ENCODE measurements around the gene PPP2R1B. TPM values are rescaled to one million over a fixed set of nuclear protein-coding genes. Genes with fewer than 3 reads are reported as not detected.

PPP2R1B gene
- total and polyA plus RNA-seq, 8 donors, result 12.6 to 50.1 (median 31.3) TPM

DNA sequence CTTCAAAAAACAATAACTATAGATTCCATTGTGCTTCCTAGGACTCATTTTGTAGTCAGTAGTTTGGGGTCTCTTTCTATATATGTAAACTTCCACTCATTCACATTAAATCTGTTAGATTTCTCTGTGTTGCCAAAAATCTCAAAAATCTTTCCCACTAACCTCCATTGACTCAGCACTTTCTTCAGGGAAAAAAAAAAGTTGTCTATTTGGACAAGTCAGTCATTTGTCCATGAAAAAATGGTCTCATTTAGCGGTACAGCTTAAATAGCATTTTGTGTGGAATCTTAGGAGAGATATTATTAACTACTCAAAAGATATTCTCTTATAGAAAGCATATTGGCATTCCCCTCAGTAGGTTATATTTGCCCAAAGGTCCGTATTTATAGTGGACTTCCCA, 81.9 kb downstream of the PPP2R1B start:
- FAIRE-seq (no peak), DNase-seq (no peak), ATAC-seq (no peak)
- Histone ChIP-seq H3K9me3 (no peaks in the 10 kb centered on the region), H3K27me3 (no peaks in the 10 kb centered on the region), H3K36me3 (peaks cover 0 to 12% (median 0%) of the 10 kb centered on the region in 3 donors), H3K27ac (no peak overlapping the region), H3K4me3 (no peak overlapping the region), H3K4me1 (no peaks in the 10 kb centered on the region)
- TF ChIP-seq, protein P1, sequence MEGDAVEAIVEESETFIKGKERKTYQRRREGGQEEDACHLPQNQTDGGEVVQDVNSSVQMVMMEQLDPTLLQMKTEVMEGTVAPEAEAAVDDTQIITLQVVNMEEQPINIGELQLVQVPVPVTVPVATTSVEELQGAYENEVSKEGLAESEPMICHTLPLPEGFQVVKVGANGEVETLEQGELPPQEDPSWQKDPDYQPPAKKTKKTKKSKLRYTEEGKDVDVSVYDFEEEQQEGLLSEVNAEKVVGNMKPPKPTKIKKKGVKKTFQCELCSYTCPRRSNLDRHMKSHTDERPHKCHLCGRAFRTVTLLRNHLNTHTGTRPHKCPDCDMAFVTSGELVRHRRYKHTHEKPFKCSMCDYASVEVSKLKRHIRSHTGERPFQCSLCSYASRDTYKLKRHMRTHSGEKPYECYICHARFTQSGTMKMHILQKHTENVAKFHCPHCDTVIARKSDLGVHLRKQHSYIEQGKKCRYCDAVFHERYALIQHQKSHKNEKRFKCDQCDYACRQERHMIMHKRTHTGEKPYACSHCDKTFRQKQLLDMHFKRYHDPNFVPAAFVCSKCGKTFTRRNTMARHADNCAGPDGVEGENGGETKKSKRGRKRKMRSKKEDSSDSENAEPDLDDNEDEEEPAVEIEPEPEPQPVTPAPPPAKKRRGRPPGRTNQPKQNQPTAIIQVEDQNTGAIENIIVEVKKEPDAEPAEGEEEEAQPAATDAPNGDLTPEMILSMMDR (IDR thresholded peaks at IDR 0.05), result no peak
- WGBS, 2 donors, result 84 to 85% methylated on average over 2 of the region's 2 CpGs
- intact Hi-C loops (cut with DNase I), result no loop called here

DNA sequence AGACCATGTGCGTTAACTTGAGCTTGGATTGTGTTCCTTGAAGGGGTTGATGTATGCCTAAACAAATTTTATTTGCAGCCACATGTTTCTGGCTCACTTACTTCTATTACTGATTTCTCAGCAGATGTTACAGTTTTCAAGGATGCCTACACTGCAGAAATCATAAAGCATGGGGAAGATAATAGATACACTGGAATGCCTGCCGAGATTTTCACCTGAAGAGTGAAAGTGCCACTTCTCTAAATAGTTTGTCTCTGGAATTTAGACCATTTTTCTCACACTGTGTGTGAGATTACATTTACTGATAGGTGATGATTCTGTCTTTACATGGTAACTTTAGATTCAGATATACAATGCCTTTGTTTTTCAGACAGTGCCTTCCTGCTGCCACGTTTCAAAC, 82.4 kb downstream of the PPP2R1B start:
- no peak for FAIRE-seq
- Histone ChIP-seq H3K36me3 (peaks cover 0 to 10% (median 0%) of the 10 kb centered on the region in 3 donors), H3K27ac (no peak overlapping the region), H3K4me1 (no peaks in the 10 kb centered on the region), H3K27me3 (no peaks in the 10 kb centered on the region), H3K9me3 (no peaks in the 10 kb centered on the region), H3K4me3 (no peak overlapping the region)
- TF ChIP-seq, protein P1 (IDR thresholded peaks at IDR 0.05), result no peak
- DNase-seq, result no peak
- intact Hi-C loops (cut with DNase I), result no loop called here
- no peak for ATAC-seq
- 88 to 92% methylated on average over 3 of the region's 3 CpGs for whole genome bisulfite sequencing, 2 donors

GRCh38 chr11:111680486-111681175, 85.6 kb downstream of the PPP2R1B start:
- no peaks in the 10 kb centered on the region for H3K9me3 ChIP-seq
- H3K4me3 ChIP-seq, result no peak overlapping the region
- no peaks in the 10 kb centered on the region for H3K36me3 ChIP-seq
- TF ChIP-seq, protein P1 (IDR thresholded peaks at IDR 0.05), result no peak
- no peak for DNase-seq
- H3K27me3 ChIP-seq, result no peaks in the 10 kb centered on the region
- peaks cover 0 to 4% (median 0%) of the 10 kb centered on the region in 3 donors for H3K4me1 ChIP-seq
- intact Hi-C loops (cut with DNase I), result no loop called here
- no peak for FAIRE-seq
- WGBS, 2 donors, result 96 to 97% methylated on average over 3 of the region's 3 CpGs
- H3K27ac ChIP-seq, result no peak overlapping the region
- no peak for ATAC-seq

Other genes with a start within 250 kb of the PPP2R1B start
- 1 to 10 TPM in 3 of 6 donors, under 1 TPM in 3; 0.44 to 3.2 (median 0.95) TPM for gene LAYN, start 225.7 kb downstream of the PPP2R1B start, total RNA-seq
- gene LAYN, start 225.7 kb downstream of the PPP2R1B start, polyA plus RNA-seq, result 1 to 10 TPM; 1.2 to 2.4 TPM
- 10 to 100 TPM; 10.7 to 24.7 (median 18.3) TPM for gene SIK2, start 163.9 kb downstream of the PPP2R1B start, total RNA-seq
- gene SIK2, start 163.9 kb downstream of the PPP2R1B start, polyA plus RNA-seq, result 1 to 10 TPM; 4.7 to 9.7 TPM
- gene ALG9, start 105.2 kb upstream of the PPP2R1B start, total RNA-seq, result 10 to 100 TPM; 15.7 to 25.7 (median 21.8) TPM
- gene ALG9, start 105.2 kb upstream of the PPP2R1B start, polyA plus RNA-seq, result 10 to 100 TPM; 19.8 to 37.0 TPM
- gene FDXACB1, start 112.8 kb upstream of the PPP2R1B start, total RNA-seq, result 1 to 10 TPM in 3 of 6 donors, under 1 TPM in 3; 0.51 to 1.2 (median 1.1) TPM
- 1 to 10 TPM; 1.6 to 2.1 TPM for gene FDXACB1, start 112.8 kb upstream of the PPP2R1B start, polyA plus RNA-seq
- gene CFAP68, start 113.2 kb upstream of the PPP2R1B start, total RNA-seq, result 10 to 100 TPM; 14.3 to 24.9 (median 16.0) TPM
- gene CFAP68, start 113.2 kb upstream of the PPP2R1B start, polyA plus RNA-seq, result 10 to 100 TPM; 25.0 to 26.9 TPM
- 10 to 100 TPM in 4 of 6 donors, 1 to 10 TPM in 2; 7.2 to 66.6 (median 16.3) TPM for gene CRYAB, start 145.4 kb upstream of the PPP2R1B start, total RNA-seq
- gene CRYAB, start 145.4 kb upstream of the PPP2R1B start, polyA plus RNA-seq, result 10 to 100 TPM; 36.1 to 81.8 TPM
- gene HSPB2, start 146.3 kb upstream of the PPP2R1B start, total RNA-seq, result under 1 TPM in 5 of 6 donors, not detected in 1; 0.32 to 0.86 (median 0.61) TPM
- 1 to 10 TPM in 1 of 2 donors, under 1 TPM in 1; 0.85 to 1.5 TPM for gene HSPB2, start 146.3 kb upstream of the PPP2R1B start, polyA plus RNA-seq
- gene C11orf52, start 152.5 kb upstream of the PPP2R1B start, total RNA-seq, result 10 to 100 TPM in 4 of 6 donors, 1 to 10 TPM in 2; 9.3 to 18.5 (median 11.7) TPM
- 10 to 100 TPM; 19.4 to 23.3 TPM for gene C11orf52, start 152.5 kb upstream of the PPP2R1B start, polyA plus RNA-seq
- 10 to 100 TPM in 1 of 6 donors, 1 to 10 TPM in 5; 3.8 to 11.3 (median 5.9) TPM for gene DIXDC1, start 171.0 kb upstream of the PPP2R1B start, total RNA-seq
- 1 to 10 TPM; 3.1 to 4.2 TPM for gene DIXDC1, start 171.0 kb upstream of the PPP2R1B start, polyA plus RNA-seq